NCI-H1436 (cell line): ENCODE measurements around the gene MAST4.
"Not testable (repeated sequence)": the region's sequence is repeated elsewhere in the genome, so short reads cannot be mapped to it uniquely, and the experiment has no call there.

Experiments
- DNase-seq: peaks from one replicate; lab custom pipeline; 2025; lab: John Stamatoyannopoulos, UW

The MAST4 gene

GRCh38 chr5:67163863-67164595, 567.8 kb downstream of the MAST4 start:
- DNase-seq = no peak

GRCh38 chr5:67164856-67165525, 568.8 kb downstream of the MAST4 start:
- no peak for DNase-seq

- no peak for DNase-seq
These were observed 569.6 kb downstream of the MAST4 start for GRCh38 chr5:67165526-67166459.

- no peak for DNase-seq
These were observed 570.5 kb downstream of the MAST4 start for GRCh38 chr5:67166460-67167285.

- no peak for DNase-seq
These were observed 571.9 kb downstream of the MAST4 start for GRCh38 chr5:67168069-67168468.

- no peak for DNase-seq
These were observed 574.6 kb downstream of the MAST4 start for GRCh38 chr5:67170767-67171166.

- not testable (repeated sequence) for DNase-seq
These were observed 577.2 kb downstream of the MAST4 start for GRCh38 chr5:67173351-67173750.

GRCh38 chr5:67173959-67174358, 577.8 kb downstream of the MAST4 start:
- no peak for DNase-seq

- no peak for DNase-seq
These were observed 580.7 kb downstream of the MAST4 start for GRCh38 chr5:67176936-67177335.

GRCh38 chr5:67178085-67178484, 581.9 kb downstream of the MAST4 start:
- no peak for DNase-seq

GRCh38 chr5:67178966-67179365, 582.8 kb downstream of the MAST4 start:
- no peak for DNase-seq

GRCh38 chr5:67179697-67180361, 583.6 kb downstream of the MAST4 start:
- no peak for DNase-seq

- DNase-seq = no peak
These were observed 585.5 kb downstream of the MAST4 start for GRCh38 chr5:67181648-67182221.

GRCh38 chr5:67182301-67182790, 586.2 kb downstream of the MAST4 start:
- no peak for DNase-seq

- no peak for DNase-seq
These were observed 587.7 kb downstream of the MAST4 start for GRCh38 chr5:67183859-67184258.

- DNase-seq = no peak
These were observed 591.0 kb downstream of the MAST4 start for GRCh38 chr5:67187006-67187715.

- DNase-seq = no peak
These were observed 592.3 kb downstream of the MAST4 start for GRCh38 chr5:67188274-67189078.

GRCh38 chr5:67189079-67189354, 592.8 kb downstream of the MAST4 start:
- no peak for DNase-seq

- no peak for DNase-seq
These were observed 593.7 kb downstream of the MAST4 start for GRCh38 chr5:67189931-67190330.
